NB4 (cell line): Measurements from ENCODE around the gene S100A11.
A peak's percentile ranks its signal among the peaks of the same experiment; 100 is the strongest.

Experiments
- DNase-seq: peaks from one replicate; pipeline ENCODE4 v3.0.0; 2010; ENCODE audit warnings: low read depth
- H3K4me3 ChIP-seq: one replicate; pipeline ENCODE4 v1.5.1; 2011; ENCODE audit warnings: mild to moderate bottlenecking, low read depth, low read length, moderate library complexity
- MYC ChIP-seq: IDR thresholded peaks from 2 replicates; pipeline ENCODE4 v1.6.1; 2011; ENCODE audit warnings: low read depth, low read length
- POLR2A ChIP-seq: IDR thresholded peaks from 2 replicates; pipeline ENCODE4 v1.6.1; 2011; ENCODE audit warnings: mild to moderate bottlenecking; ENCODE audit not compliant: insufficient read length; ENCODE audit errors: extremely low read depth
- TF ChIP-seq, protein P1 (sequence below): IDR thresholded peaks from 2 replicates; pipeline ENCODE4 v1.6.1; 2011; ENCODE audit warnings: low read depth, low read length
- TF ChIP-seq, protein P2 (sequence below): IDR thresholded peaks from one replicate; pipeline ENCODE4 v1.5.1; 2012; ENCODE audit warnings: low read depth, low read length

The S100A11 gene

DNA sequence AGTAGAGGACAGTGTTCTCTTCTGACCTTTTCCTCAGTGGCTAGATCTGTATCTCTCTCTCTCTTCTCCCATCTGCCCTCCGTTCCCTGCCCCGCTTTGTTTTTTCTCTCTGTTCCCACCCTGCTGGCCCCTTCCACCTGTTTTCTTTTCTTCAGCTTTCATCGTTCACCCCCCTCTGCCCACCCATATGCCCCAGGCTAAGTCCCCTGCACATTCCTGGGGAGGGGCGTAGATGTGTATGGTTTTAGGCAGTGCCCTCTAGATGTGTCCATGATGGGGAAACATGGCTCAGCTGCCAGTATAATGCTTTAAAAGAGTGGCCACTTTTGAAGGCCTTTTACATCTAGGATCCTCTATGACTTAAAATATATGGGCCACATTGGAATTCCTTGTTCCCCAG, 13.6 kb downstream of the S100A11 start:
- no peak overlapping the region for H3K4me3 ChIP-seq
- no peak for DNase-seq
- TF ChIP-seq POLR2A, result no peak
- TF ChIP-seq, protein P1, sequence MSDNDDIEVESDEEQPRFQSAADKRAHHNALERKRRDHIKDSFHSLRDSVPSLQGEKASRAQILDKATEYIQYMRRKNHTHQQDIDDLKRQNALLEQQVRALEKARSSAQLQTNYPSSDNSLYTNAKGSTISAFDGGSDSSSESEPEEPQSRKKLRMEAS, result no peak
- TF ChIP-seq MYC, result no peak
- TF ChIP-seq, protein P2, sequence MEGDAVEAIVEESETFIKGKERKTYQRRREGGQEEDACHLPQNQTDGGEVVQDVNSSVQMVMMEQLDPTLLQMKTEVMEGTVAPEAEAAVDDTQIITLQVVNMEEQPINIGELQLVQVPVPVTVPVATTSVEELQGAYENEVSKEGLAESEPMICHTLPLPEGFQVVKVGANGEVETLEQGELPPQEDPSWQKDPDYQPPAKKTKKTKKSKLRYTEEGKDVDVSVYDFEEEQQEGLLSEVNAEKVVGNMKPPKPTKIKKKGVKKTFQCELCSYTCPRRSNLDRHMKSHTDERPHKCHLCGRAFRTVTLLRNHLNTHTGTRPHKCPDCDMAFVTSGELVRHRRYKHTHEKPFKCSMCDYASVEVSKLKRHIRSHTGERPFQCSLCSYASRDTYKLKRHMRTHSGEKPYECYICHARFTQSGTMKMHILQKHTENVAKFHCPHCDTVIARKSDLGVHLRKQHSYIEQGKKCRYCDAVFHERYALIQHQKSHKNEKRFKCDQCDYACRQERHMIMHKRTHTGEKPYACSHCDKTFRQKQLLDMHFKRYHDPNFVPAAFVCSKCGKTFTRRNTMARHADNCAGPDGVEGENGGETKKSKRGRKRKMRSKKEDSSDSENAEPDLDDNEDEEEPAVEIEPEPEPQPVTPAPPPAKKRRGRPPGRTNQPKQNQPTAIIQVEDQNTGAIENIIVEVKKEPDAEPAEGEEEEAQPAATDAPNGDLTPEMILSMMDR, result no peak

DNA sequence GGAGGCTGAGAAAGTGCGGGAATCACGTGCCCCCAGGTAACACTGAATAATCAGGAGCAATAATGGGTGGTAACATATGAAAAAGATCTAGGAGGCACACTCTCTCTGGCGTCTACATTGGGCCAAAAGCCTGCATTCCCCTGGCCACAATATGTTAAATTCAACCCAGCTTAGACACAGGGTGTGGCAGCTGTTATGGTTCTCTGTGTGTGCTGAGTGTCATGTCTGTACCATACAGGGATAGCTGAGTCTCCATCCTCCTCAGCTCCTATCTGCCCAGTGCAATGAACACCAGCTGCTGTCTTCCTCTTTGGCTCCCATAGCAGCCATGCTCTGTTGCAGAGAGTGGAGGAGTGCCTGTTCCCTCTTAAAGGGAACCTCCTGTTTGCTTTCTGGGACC, 14.3 kb downstream of the S100A11 start:
- no peak overlapping the region for H3K4me3 ChIP-seq
- DNase-seq, result no peak
- TF ChIP-seq POLR2A (no peak), MYC (no peak)
- TF ChIP-seq, protein P1, result no peak
- TF ChIP-seq, protein P2, result no peak

DNA sequence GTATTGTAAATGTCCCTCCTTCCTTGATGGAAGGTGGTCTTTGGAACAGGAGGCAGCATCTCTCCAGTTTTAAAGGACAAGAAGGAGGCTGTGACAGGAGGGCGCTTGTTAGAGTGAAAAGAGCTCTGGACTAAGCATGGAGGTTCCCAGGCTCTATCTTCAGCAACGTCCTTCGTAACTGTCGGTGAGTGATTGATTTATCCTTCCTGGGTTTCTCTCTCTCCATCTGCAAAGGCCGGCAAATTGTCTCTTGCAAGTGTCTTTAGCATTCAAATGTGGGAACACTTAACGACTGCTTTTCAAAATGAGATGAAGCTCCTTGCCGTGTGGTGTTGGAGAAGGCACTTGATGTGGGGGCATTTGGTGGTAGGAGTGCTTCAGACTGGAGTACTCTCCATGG, 15.2 kb downstream of the S100A11 start:
- no peak overlapping the region for H3K4me3 ChIP-seq
- no peak for DNase-seq
- TF ChIP-seq, protein P2, result no peak
- TF ChIP-seq MYC (no peak), POLR2A (no peak)
- TF ChIP-seq, protein P1, result no peak

DNA sequence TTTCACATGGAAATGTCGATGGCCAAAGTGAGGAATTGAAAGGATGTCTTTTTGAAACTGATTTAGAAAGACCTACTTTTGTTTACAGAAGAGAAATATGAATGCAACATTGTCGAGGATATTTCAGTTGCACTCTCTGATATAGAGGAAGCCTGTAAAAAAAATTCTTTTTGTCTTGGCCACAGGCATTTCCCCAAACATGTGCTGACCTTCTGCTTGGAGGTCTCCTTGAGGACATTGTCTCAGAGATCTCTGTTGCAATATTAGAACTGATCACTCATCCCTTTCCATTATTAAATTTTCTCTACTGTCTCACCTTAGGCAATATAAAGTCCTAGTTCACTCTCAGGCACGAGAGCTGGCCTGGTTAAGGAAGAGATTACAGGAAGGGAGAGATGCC, 16.0 kb downstream of the S100A11 start:
- no peak for DNase-seq
- TF ChIP-seq, protein P1, result no peak

DNA sequence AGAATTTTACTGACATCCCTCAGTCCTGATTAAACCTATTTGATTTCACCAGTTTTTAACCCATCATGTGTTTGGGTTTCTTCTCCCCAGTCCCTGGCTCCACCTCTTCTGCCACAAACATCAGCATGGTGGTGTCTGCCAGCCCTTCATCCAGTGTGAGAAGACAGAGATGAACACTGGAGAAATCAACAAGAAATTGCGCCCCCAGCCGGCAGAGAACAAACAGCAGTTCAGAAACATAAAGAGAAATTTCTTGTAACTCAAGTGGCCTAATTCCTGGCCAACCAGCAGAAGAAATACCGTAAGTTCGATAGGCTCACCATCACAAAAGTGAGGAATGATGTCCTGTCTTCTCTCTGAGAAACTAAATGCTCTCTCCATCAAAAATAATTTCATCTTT, 18.3 kb downstream of the S100A11 start:
- H3K4me3 ChIP-seq, result no peak overlapping the region
- DNase-seq, result peak; percentile 51
- TF ChIP-seq, protein P2, result peak; percentile 44
- no peak for TF ChIP-seq MYC
- TF ChIP-seq POLR2A, result no peak
- TF ChIP-seq, protein P1, result no peak

More for the DNA sequence above, 16.0 kb downstream of the S100A11 start:
- H3K4me3 ChIP-seq, result no peak overlapping the region

DNA sequence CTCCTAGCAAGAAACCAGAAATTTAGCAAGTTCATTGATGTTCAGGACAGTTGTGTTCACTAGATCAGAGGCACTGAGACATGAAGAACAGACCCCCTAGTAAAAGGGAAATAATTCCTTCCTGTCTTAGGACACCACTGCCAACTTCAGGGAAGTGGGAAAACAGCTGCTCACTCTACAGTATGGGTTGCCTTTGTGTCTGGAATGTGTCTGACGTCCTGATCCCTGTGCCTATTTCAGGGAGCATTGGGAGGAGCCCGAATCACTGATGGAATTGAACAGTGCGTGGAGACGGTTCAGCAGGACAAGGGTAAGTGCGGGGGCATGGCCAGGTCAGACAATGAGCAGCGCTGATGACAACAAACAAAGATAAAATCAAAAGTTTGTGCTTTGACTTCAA, 21.0 kb downstream of the S100A11 start:
- no peak overlapping the region for H3K4me3 ChIP-seq
- no peak for TF ChIP-seq MYC
- TF ChIP-seq POLR2A, result no peak
- TF ChIP-seq, protein P2, result no peak
- TF ChIP-seq, protein P1, result no peak
- DNase-seq, result no peak
